Effector CD4-positive, alpha-beta T cell (primary cell): ENCODE measurements around the gene CD80.
"Not testable (repeated sequence)": the region's sequence is repeated elsewhere in the genome, so short reads cannot be mapped to it uniquely, and the experiment has no call there.

Experiments
- DNase-seq: peaks from one replicate; pipeline ENCODE4 v3.0.0-alpha.2; 2020

Gene CD80

DNA sequence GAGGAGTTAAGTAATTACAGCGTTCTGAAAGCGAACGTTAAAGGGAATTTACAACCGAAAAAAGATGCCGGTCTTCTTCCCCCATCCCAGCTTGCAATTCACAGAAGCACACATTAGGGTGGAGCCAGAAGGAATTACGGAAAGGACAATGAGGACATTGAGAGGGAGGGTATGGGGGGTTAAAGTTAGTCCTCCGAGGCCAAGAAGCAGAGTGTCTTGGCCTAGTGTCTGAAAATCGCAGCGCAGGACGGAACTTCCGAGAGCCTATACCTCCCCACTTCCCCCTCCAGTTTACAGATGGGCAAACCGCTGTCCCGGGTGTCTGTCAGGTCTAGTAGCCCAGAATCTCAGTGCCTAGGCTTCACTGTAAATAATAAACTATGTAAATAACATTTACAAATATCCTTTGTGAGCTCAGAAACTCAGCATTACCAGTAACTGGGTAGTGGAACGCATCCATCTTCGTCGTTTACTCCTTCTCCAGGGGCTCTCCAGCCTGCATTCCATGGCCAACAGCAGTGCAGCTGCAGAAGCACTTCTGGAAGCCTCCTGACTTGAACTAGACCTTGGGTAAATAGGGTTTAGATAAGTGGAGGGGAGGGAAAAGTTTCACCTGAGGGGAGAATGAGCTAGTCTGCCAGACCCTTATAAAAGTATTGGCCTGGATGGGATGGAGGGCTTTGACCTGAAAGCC lies 20.8 kb upstream of the CD80 start:
- DNase-seq: no peak

- peak; percentile 12 for DNase-seq
These were observed 20.1 kb upstream of the CD80 start, which contains the start of gene ADPRH for GRCh38 chr3:119579366-119580066. Gene ADPRH (plus strand): TSS chr3:119579492. CDS start chr3:119582170, 2,678 bp downstream.

DNA sequence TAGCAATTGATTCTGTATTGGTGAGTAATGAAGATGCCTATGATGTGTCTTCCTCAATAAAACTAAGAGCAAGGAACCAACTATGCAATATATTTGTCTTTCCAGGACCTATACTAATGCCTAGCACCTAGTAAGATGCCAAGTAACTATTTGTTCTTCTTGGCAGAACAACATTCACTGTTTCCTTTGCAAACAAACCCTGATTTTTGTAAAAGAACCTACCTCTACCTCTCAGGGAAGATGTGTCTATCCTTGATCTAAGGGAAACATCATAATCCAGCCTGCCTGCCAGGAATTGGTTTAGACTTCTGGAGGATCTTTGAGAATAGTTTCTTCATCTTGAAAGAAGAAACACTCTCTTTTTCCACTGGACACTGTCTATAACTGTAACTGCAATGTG lies 16.1 kb upstream of the CD80 start:
- no peak for DNase-seq

DNA sequence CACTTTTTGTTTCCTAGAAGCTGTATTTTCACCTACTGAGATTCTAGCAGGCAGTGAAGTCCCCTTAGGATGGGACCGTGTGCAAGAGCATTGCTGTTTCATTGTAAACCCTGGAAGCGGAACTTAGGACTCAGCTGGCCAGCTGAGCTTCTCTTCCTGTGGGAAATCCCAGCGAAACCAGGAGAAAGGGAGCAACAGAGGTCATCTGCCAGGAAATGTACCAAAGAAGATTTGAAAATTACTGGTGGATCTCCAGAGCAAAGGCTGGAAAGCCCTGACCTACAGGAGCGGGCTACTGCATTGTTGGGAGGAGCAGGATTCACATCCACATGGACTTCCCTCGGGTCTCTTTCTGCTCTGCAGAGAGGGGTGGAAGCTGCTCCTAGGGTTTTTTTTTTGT lies 12.3 kb upstream of the CD80 start:
- DNase-seq: no peak

- no peak for DNase-seq
These were observed 11.8 kb upstream of the CD80 start for GRCh38 chr3:119571230-119571629.

DNA sequence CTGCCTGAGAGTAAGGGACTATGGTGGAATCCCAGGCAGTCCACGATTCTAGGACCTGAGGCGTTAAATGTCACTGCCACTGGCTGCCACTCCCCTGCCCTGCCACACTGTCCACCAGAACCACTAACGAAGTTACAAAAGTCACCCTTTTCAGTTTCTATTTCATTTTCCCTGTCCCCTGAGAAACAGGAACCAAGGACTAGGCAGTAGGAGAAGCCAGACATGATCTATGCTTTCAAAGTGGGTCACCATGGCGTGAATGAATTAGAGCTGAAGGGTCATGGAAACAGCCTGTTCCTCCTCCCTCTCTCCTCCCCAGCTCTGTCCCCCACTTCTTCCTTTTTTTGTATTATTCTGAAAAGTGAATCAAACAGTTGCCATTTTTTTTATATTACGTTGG lies 10.8 kb upstream of the CD80 start:
- no peak for DNase-seq

GRCh38 chr3:119569156-119569555 lies 9.7 kb upstream of the CD80 start:
- no peak for DNase-seq

DNA sequence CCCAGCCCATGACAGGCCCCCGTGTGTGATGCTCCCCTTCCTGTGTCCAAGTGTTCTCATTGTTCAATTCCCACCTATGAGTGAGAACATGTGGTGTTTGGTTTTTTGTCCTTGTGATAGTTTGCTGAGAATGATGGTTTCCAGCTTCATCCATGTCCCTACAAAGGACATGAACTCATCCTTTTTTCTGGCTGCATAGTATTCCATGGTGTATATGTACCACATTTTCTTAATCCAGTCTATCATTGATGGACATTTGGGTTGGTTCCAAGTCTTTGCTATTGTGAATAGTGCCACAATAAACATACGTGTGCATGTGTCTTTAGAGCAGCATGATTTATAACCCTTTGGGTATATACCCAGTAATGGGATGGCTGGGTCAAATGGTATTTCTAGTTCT lies 3.9 kb upstream of the CD80 start:
- not testable (repeated sequence) for DNase-seq

DNA sequence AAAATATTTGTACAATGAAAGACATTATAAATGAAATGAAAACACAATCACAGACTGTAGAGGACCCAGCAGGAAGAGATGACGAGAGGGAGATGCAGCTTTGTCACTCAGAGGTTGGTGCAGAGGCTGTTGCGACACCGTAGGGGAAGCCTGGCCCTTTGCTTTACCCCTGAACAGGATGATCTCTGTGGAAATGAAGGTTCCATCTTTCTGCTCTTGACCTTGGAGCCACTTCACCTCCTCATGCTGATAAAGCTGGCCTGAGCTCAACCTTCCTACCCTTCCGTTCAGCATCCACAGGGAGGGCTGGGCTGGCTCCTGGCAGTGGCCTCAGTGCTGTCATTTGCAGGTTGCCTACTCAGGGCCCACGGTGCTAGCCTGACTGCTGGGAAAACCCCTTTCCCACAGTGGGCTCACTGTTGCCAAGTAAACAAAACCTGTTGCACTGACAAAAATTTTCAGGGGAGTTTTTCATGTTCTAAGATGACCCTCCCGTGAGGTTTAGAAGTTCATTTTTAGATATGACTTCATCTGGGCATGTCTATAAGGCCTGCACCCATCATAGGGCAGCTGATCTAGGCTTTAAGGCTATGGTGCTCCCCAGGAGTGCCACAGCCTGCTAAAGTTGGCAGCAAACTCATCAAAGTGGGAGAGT lies 3.0 kb upstream of the CD80 start:
- peak; percentile 16 for DNase-seq

DNA sequence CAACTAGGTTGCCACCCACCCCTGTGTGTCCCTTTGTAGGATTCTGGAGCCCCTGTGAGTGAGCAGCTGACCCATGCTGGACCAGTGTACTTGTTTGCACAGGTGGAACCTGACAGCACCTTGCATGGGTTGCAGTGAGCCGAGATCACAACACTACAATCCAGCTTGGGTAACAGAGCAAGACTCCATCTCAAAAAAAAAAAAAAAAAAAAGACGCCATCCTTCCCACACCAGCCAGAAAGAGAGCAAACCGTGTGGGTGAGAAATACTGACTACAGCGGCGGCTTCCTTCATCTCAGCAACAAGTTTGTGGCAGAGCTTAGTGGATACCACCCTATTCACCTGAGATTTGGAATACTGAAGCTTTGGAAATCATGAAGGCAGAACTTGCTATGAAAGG lies 746 bp upstream of the CD80 start:
- DNase-seq: no peak

DNA sequence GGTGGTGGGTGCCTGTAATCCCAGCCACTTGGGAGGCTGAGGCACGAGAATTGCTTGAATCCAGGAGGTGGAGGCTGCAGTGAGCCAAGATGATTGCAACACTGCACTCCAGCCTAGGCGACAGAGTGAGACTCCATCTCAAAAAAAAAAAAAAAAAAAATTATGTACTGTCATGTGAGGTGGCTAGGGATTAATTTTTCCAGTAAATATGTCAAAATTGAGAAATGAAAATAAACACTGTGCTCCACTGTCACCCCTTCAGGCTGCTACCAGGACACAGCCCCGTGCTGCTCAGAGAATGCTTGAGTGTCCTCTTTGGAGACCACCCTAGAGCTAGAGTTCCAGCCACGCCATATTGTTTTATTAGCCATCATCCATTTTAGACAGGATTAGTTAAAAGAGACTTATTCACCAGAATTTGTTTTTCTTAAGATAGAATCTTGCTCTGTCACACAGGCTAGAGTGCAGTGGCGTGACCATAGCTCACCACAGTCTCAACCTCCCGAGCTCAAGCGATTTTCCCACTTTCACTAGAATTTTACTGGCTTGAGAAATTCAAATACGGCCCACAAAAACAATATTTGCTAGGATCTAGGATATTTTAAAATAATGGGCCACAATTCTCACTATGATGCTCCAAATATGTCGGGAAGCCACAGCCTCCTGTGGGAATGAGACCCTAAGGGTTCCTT lies 642 bp downstream of the CD80 start:
- no peak for DNase-seq

DNA sequence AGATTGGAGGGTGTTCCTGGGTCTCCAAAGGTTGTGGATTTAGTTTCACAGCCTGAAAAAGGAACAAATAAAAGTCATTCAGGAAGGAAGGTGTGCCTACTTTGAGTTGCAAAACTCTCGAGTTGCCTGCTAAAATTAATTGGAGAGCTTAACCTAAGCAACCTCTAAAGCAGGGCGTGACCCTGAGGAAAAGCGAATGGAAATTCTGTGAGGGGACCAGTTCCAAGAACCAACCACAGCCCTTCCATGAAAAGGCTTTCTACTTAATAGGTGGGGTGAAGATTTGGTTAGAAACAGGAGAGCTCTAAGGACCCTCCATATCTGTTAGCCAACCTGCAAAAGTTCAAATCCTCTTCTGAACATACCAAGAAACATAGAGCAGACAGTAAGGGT lies 1.5 kb downstream of the CD80 start:
- no peak for DNase-seq

- no peak for DNase-seq
These were observed 2.1 kb downstream of the CD80 start for GRCh38 chr3:119557192-119557876.

DNA sequence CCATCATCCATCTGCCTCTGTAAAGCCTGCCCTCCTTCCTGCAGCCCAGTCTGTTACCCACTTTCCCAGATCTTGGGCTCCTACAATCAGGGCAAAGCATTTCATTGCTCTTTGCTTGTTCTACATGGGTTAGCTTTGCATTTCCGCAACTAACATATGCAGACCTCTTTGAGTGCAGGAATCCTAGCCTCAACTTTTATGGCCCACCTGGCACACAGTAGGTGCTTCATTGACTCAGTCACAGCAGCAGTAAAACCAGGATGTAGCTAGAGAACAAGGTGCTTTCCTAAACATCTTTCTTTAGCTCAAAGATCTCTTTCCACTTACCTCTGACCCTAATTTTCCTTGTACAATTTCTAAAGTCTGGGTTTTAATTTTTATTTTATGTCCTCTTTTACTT lies 3.5 kb downstream of the CD80 start:
- no peak for DNase-seq

DNA sequence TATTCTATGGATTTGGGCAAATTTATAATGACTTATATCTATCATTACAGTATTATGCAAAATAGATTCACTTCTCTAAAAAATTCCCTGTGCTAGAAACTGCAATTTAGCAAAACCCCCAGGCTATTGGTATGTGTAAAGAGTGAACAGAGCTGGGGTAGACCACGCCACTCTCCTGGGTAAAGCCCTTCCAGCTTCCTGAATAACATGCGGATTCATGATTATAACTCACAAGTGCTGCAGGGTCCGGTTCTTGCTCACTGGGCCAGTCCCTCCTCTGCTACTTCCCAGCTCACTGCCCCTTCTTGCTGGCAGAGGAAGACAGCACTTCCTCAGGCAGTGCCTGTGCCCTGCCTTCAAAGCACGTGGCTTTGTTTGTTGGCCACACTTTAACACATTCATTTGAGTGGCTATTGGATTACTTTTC lies 4.1 kb downstream of the CD80 start:
- no peak for DNase-seq

DNA sequence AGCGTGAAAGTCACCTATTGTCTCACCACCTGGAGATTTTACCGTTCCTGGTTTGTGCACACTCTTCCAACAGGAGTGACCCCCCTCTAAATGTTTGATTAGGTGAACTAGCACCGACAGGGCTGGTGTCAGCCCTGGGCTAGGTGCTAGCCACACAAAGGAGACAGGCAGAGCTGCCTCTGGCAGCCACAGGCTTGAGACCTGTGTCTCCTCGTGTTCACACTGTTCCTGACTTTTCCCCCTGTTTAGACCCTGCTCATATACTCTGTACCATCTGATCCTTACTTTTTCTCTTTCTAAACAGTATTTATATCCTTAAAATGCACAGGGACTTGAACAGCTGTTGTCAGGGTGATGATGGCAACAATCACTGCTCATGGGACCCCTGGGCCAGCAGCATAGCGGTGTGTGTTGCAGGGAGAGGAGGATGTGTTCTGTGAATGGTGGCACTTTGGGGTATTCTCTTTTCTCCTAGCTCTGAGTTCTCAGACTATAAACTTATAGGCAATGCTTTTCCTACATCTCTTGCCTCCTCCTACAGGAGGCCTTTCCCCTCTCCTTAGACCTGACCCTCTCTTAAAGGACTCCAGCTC lies 5.5 kb downstream of the CD80 start:
- no peak for DNase-seq

GRCh38 chr3:119552928-119553327 lies 6.5 kb downstream of the CD80 start:
- not testable (repeated sequence) for DNase-seq

GRCh38 chr3:119551598-119551997 lies 7.8 kb downstream of the CD80 start:
- no peak for DNase-seq

GRCh38 chr3:119550192-119550910 lies 9.1 kb downstream of the CD80 start:
- DNase-seq: no peak

DNA sequence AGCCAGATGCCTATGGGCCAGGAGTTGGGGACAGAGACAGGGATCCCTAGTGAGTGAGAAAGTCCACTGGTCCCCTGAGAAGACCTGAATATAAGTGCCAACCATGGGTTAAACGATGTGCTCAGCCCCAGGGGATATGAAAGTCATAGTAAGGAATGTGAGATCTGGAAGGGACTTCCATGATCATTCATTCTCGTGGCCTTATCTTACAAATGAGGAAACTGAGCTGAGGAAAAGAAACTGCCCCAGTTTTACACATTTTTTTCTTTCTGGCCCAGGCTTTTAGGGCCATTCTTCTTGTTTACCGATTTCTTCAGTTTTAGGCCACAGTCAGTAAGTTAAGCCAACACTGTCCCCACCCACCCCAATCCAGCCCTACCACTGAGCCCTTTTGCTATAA lies 11.1 kb downstream of the CD80 start:
- DNase-seq: no peak

DNA sequence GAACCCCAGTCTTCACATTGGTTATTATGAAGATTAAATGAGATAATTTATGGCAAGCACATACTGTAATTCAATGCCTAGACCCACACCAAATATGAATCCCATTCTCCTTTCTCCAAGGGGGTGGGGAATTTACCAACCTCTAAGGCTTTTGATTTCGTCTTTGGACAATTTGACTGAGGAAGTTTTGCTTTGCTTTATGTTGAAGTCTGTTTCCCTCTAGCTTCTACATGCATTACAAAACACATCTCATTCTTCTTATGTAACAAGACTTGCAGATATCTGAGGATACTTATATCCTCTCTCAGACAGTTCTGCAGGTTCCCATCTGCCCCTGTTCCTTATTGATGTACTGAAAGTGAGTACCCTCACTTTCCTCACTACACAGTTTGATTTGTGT lies 12.2 kb downstream of the CD80 start:
- no peak for DNase-seq

- no peak for DNase-seq
These were observed 16.3 kb downstream of the CD80 start for GRCh38 chr3:119543147-119543546.
